ENCODE data around the gene METTL1.

- TF ChIP-seq CTCF (IDR thresholded peaks at IDR 0.05 in 2 of 3, conservative IDR thresholded peaks at IDR 0.05 in 1 of 3; ENCODE audit: insufficient read depth in 2 of 3, low read depth in 1 of 3, low read length in 3 of 3) (no peak), TBP (optimal IDR thresholded peaks at IDR 0.05; ENCODE audit: low read depth, low read length) (no peak), ZNF140 (CRISPR knock-in tag; IDR thresholded peaks at IDR 0.05) (no peak), ZFP1 (CRISPR knock-in tag; IDR thresholded peaks at IDR 0.05) (no peak)
Observed at GRCh38 chr12:57802607-57803006, 30.7 kb upstream of the METTL1 start.

Measured in K562 (cell line).